ENCODE results near the gene MLLT6.

MLLT6 gene

DNA sequence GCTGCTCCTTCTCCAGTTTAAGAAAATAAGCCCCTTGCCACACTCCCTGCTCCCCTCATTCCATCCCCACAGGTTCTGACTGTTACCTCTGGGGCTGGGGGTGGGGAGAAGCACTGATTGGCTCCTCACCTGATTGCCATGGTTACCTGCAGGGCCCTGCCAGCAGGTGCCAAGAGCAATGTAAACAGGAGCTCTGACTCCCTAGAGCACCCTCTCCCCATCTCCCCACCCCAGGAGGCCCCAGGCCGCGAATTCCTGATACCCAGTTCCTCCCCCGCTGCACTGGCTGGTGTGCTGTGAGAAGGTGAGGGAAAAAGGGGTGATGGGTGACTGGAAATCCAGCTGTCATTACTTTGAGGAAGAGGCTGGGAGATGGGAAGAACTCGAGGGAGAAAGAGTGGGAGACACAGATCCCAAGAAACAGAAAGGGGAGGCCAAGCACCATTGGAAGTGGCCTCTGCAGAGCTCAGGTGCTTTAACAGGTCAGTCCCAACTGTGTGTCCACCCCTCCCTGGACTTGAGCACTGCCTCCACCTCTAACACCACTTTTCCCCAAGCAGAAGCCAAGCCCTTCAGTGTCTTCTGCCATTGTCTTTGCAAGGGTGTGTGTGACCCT is 38.6 kb downstream of the MLLT6 start:
- DNase-seq (ENCODE audit: low read depth), result no peak

DNA sequence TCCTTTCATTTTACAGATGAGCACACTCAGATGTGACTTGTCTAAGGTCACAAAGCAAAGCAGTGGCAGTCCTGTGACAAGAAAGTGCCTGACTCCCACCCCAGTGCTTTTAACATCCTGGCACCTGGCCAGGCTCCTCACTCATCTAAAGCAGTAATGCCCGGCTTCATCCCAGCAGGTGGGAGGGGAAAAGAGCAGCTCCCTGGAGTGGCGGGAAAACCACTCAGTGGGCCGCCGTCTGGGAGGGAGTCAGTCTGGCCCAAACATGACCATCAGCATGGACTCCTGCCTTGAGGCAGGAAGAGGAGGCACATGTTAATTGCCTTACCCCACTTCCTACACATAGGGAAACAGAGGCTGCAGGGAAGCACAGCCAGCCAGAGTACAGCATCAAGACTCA is 40.5 kb downstream of the MLLT6 start:
- no peak for DNase-seq (ENCODE audit: low read depth)

- DNase-seq (ENCODE audit: low read depth), result no peak
These were observed 41.2 kb downstream of the MLLT6 start for GRCh38 chr17:38746004-38746848.

GRCh38 chr17:38746849-38747462 is 41.9 kb downstream of the MLLT6 start:
- no peak for DNase-seq (ENCODE audit: low read depth)

DNA sequence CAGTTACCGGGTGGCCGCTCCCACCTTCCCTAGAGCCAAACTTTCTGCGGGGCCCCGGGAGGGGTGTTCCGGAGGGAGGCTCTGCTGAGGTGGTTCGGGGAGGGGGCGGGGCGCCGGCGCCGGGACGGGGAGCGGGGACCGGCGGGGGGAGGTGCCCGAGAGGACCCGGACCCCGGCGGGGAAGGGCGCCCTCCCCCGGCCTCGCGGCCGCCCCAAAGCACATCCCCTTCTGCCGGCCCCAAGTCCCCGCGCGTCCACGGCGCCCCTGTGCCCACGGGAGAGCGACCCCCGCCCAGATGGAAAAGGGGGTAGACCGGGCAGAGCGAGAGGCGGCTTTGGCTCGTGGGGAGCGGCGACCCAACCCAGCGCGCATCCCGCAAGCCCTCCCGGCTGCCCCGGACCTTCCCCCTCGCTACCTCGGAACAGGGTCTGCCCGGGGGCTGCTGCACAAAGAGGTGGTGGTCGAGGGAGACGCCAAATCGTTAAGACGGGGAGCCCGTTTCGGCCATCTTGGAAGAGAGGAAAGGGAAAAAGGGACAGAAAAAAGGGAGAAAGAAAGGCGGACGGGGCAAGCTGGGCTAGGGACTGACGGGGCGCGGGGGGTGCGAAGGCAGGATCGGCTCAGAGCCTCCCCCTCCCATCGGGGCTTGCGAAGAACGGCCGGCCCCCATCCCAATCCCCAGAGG is 42.5 kb downstream of the MLLT6 start:
- DNase-seq (ENCODE audit: low read depth), result no peak

- no peak for DNase-seq (ENCODE audit: low read depth)
These were observed 43.2 kb downstream of the MLLT6 start, which contains the start of gene PCGF2 for GRCh38 chr17:38748149-38748891. Gene PCGF2, minus strand, starts transcription at chr17:38748336. Its CDS starts 7,934 bp downstream, at chr17:38740402.

- no peak for DNase-seq (ENCODE audit: low read depth)
These were observed 43.8 kb downstream of the MLLT6 start for GRCh38 chr17:38748892-38749222.

DNA sequence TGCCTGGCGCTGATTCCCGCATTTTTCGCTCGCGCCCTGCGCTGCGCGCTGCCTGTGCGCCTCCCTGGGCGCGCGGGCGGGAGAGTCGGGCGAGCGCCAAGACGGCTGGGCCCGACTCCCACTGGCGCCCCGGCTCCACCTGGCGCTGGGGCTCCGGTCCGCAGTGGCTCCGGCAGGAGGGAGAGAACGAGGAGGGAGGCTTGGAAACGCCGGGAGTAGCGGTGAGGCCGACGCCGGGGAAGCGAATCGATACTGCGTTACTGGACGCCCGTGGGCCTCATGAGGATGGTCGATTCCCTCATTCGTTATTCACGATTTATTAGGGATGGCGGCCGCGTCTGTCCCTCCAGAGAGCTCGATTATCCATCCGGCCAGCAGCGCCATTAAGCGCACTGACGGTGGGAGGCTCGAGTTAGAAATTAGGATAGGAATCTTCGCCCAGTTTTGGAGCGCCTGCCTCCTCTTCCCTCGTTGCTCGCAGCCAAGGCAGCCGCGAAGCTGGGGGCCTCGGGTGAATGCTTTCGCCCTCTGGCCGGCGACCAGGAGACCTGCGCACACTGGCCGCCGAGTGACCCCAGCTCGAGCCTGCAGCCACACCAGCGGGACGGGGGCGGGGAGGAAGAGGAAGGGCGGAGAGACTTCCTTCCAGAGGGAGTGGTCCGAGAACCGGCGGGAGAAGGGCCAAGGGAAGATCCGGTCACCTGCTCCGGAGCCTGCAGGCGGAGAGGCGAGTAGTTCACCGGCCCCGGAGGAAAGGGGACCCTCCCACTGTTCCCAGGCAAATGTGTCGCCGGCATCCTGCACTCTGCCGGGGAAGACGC is 44.4 kb downstream of the MLLT6 start:
- no peak for DNase-seq (ENCODE audit: low read depth)

- no peak for DNase-seq (ENCODE audit: low read depth)
These were observed 44.9 kb downstream of the MLLT6 start for GRCh38 chr17:38750044-38750311.

DNA sequence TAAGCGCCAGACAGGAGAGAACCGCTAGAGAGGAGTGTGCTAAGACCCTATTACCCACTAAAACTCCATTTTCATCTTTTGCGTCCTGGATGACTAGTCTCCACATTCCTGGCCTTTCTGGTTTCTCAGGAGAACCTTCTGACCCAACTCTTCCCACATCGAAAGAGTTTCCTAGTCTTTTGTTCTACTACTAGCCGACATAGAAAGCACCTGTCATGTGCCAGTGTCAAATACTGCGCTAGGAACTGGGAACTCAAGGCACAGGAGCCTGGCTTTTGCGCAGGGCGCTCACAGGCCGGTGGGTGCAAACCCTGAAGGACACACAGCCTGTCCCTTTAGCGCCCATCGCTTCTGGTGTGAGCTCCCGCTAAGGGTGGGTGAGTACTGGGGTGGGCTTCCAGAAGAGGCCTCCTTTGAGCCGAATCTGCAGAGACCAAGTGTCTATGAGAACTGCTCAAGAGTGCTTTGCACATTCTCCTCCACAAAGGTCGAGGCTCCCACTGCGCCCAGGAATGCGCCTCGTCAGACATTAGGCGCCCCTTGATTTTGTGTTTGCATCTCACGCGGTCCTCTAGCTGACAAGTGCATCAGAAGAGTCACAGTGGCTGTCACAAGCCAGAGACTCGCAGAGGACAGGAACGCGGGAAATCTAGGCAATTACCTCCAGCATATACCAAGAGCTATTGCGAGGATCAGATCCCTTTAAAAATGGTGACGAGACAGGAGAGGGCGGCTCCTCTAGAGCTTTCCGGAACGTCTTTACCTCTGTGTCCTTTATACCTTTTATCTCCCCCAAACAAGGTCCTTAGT is 45.4 kb downstream of the MLLT6 start:
- DNase-seq (ENCODE audit: low read depth), result no peak

DNA sequence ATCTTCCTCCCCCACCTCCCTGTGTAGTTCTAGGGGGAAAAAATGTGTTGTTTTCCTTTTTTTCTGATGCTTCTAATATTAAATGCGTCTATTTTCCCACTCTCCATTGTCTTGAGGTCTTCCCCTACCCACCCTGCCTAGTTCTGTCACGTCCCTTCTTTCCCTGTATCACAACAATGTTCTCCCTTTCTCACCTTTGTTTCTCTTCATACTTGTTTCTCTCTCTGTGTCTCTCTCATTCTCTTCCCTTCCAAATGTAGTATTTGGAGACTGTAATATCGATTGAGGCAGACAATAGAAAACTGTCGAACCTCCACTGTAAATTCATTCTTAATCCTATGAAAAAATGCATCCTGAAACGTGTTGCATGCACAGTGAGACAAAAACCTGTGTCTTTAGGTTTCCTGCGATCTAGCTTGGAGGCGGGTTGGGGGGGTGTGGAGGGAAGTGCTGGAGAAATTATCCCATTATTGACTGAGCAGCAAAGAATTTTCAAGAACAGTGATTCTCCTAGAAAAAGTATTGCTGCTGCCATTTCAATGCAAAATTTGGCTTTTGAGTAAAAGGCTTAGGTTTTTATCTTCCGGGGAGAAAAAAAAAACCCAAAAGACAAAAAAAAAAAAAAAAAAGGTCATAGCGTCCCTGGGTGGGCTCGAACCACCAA is 46.2 kb downstream of the MLLT6 start:
- DNase-seq (ENCODE audit: low read depth), result no peak

- peak; percentile 83 for DNase-seq (ENCODE audit: low read depth)
These were observed 46.8 kb downstream of the MLLT6 start for GRCh38 chr17:38751808-38752307.

DNA sequence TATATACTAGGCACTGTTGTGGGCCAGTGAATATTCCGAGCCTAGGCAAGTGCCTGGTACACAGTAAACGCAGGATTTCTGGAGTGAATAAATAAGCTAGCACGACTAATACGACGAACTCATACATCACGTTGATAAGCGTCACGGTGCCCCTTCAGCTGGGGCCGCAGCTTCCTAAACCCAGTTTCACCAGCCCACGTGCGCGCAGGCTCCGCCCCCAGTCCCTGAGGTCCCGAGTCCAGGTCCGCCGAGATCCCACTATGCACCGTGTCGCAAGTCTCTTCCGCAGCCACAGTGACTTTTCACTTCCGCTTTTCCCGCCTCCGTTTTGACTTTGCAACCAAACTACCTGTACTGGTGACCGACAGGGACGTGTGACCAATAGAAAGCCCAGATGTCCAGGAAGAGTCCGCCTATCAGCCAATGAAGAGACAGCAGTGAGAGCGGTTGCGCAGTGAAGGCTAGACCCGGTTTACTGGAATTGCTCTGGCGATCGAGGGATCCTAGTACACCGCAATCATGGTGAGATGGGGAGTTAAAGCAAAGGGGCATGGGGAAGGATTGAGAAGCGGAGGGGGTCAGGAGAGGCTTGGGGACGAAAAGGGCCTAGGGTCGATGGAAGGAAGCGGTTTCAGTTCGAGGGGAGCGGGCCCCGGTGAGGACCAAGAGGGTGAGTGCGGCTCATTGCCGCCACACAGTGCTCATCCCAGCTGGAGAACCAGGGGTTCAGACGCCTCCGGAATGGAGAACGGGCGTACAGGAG is 47.4 kb downstream of the MLLT6 start, which contains the start of gene PSMB3:
Gene PSMB3, plus strand, starts transcription at position 434 of the 763 bp plus-strand sequence. Its CDS starts 86 bp downstream, at position 520.
- peak; percentile 91 for DNase-seq (ENCODE audit: low read depth)

GRCh38 chr17:38753071-38753506 is 48.0 kb downstream of the MLLT6 start:
- DNase-seq (ENCODE audit: low read depth), result no peak

GRCh38 chr17:38761612-38762011 is 56.5 kb downstream of the MLLT6 start:
- no peak for DNase-seq (ENCODE audit: low read depth)

DNA sequence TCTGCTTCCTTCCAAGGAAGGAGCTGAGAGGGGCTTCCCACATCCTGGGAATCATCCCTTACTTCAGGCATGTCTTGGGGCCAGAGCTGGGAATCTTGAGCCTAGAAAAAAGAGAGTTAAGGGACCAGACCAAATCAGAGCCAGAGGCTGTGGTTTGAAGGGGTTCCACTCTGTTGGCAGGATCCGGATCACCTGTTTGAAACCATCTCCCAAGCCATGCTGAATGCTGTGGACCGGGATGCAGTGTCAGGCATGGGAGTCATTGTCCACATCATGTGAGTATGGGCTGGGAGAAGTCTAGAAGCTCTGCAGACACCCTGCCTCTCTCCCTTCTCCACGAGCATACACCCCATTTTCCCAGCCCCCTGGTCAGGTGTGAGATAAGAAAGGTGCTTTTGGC is 57.2 kb downstream of the MLLT6 start:
- no peak for DNase-seq (ENCODE audit: low read depth)

GRCh38 chr17:38766341-38766740 is 61.3 kb downstream of the MLLT6 start:
- DNase-seq (ENCODE audit: low read depth), result no peak

DNA sequence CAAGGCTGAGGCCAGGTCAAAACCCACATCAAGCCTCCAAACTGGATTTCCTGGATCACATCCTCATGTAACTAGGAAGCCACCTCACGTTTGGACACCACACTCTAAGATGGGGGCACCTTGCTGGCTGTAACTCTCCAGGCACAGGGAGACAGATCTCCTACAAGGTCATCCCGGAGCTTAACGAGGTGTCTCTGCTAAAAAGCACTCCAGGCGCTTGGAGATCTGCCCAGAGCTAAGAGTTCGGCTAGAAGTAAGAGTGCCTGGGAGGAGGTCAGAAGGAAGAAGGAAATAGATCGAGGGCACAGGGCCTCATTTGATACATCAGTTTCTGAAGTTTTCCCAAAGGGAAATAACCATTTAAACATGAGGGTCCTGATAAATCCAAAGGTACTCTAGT is 63.3 kb downstream of the MLLT6 start:
- no peak for DNase-seq (ENCODE audit: low read depth)

DNA sequence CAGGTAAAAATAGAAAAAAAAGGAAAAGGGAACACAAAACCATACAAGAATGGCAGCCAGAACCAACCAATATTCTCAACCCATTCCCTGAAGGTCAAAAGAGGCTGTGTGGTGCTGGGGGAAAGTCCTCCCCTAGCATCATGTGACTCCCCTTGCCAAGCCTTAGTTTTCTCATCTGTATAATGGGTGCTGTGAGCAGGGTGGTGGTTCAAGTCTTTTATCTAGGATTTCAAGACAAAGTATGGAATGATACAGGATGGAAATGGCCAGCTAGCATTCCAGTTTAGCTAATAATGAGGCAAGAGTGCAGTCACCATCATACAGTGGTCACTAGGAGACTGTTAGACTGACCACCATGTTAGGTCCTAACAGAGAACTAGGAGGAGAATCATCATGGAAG is 68.2 kb downstream of the MLLT6 start:
- no peak for DNase-seq (ENCODE audit: low read depth)

Measured in activated T-cell treated with anti-CD3 and anti-CD28 coated beads for 1 hour (primary cell).